PC-3 (cell line): Measurements from ENCODE around the gene RIPOR3. TPM values are rescaled to one million over a fixed set of nuclear protein-coding genes. Genes with fewer than 3 reads are reported as not detected.

ENCODE experiments used
- ATAC-seq: fragments of 200-7000 bp; cut with Tn5 transposase; 2 replicates; pipeline ENCODE4 v1.9.1; 2020; ENCODE audit warnings: mild to moderate bottlenecking, moderate library complexity
- BruUV-seq: library from RNA; stranded (reverse); fragments of 400-500 nt; replicated peaks from 2 replicates; lab custom pipeline; 2021; lab: Mats Ljungman, UMichigan
- CTCF ChIA-PET: fragments of 300-600 bp; sonication (Branson Sonifier 250); formaldehyde crosslinking; loops from one replicate; lab custom pipeline; 2022; ENCODE audit warnings: antibody characterized with exemption; lab: Charles Lee
- POLR2A ChIA-PET: fragments of 300-600 bp; sonication (Branson Sonifier 250); formaldehyde crosslinking; loops from one replicate; lab custom pipeline; 2022; ENCODE audit warnings: antibody characterized with exemption; ENCODE audit not compliant: unreplicated experiment; lab: Charles Lee
- DNase-seq: peaks from one replicate; pipeline ENCODE4 v3.0.0-alpha.2; 2015
- H2AFZ ChIP-seq: fragments of 300-600 bp; sonication (generic); 2 replicates; pipeline ENCODE4 v1.6.0; 2016; ENCODE audit warnings: antibody characterized with exemption, low read length
- H3F3A ChIP-seq: fragments of 300-600 bp; sonication (generic); one replicate; pipeline ENCODE4 v1.6.0; 2017; ENCODE audit warnings: antibody characterized with exemption, low read length, control low read depth, mild to moderate bottlenecking; ENCODE audit not compliant: unreplicated experiment
- H3K27ac ChIP-seq: fragments of 300-600 bp; sonication (generic); 2 replicates; pipeline ENCODE4 v1.5.1; 2016; ENCODE audit warnings: mild to moderate bottlenecking, low read length
- H3K27me3 ChIP-seq: fragments of 300-600 bp; sonication (generic); 2 replicates; pipeline ENCODE4 v1.6.1; 2016; ENCODE audit warnings: low read length, mixed read lengths
- H3K36me3 ChIP-seq: fragments of 300-600 bp; sonication (generic); 2 replicates; pipeline ENCODE4 v1.6.1; 2016; ENCODE audit warnings: low read depth, mixed run types, low read length, mixed read lengths
- H3K4me1 ChIP-seq: fragments of 300-600 bp; sonication (generic); 2 replicates; pipeline ENCODE4 v1.5.1; 2016; ENCODE audit warnings: low read length; ENCODE audit not compliant: insufficient read depth
- H3K4me2 ChIP-seq: fragments of 300-600 bp; sonication (generic); 2 replicates; pipeline ENCODE4 v1.6.0; 2016; ENCODE audit warnings: low read length
- H3K4me3 ChIP-seq: fragments of 300-600 bp; sonication (generic); 2 replicates; pipeline ENCODE4 v1.5.1; 2016; ENCODE audit warnings: mild to moderate bottlenecking, low read length, mixed read lengths
- H3K79me2 ChIP-seq: fragments of 300-600 bp; sonication (generic); 2 replicates; pipeline ENCODE4 v1.6.1; 2017; ENCODE audit warnings: low read length, mixed read lengths
- H3K9ac ChIP-seq: fragments of 300-600 bp; sonication (generic); 2 replicates; pipeline ENCODE4 v1.6.0; 2016; ENCODE audit warnings: mild to moderate bottlenecking, low read length
- H3K9me2 ChIP-seq: fragments of 300-600 bp; sonication (generic); replicated peaks from 2 replicates; pipeline ENCODE4 v1.6.1; 2016; ENCODE audit warnings: mixed run types, low read length, mixed read lengths
- H3K9me3 ChIP-seq: fragments of 300-600 bp; sonication (generic); 2 replicates; pipeline ENCODE4 v1.6.1; 2016; ENCODE audit warnings: low read length, mixed read lengths
- H4K20me1 ChIP-seq: fragments of 300-600 bp; sonication (generic); 2 replicates; pipeline ENCODE4 v1.6.1; 2016; ENCODE audit warnings: low read length, mixed read lengths
- CTCF ChIP-seq: fragments of 300-600 bp; sonication (generic); conservative IDR thresholded peaks from 2 replicates; pipeline ENCODE4 v1.5.1; 2017; ENCODE audit warnings: antibody characterized with exemption, low read depth, mild to moderate bottlenecking, low read length
- EZH2 ChIP-seq: fragments of 300-600 bp; sonication (generic); IDR thresholded peaks from one replicate; pipeline ENCODE4 v1.6.1; 2017; ENCODE audit warnings: antibody characterized with exemption, mild to moderate bottlenecking, low read length; ENCODE audit not compliant: unreplicated experiment
- EZH2phosphoT487 ChIP-seq: fragments of 300-600 bp; sonication (generic); IDR thresholded peaks from 2 replicates; pipeline ENCODE4 v1.6.1; 2018; ENCODE audit warnings: mild to moderate bottlenecking, antibody characterized with exemption, low read length, borderline replicate concordance
- intact Hi-C: fragments of 100-400 bp; cut with micrococcal nuclease; formaldehyde crosslinking; loops from 2 replicates; pipeline ENCODE4 v1.9.0; 2023
- total RNA-seq: library from RNA; depleted of rRNA; stranded (reverse); fragments of >200 nt; gene quantifications from 2 replicates; pipeline ENCODE4 v1.2.3, GENCODE V29; 2014

RIPOR3 gene
- total RNA-seq, 1 experiment from 2014 or later: 0.04 TPM

GRCh38 chr20:50561379-50562078 lies 129.8 kb downstream of the RIPOR3 start:
- BruUV-seq: TSS peak; percentile 12
- peaks cover 41% of the 10 kb centered on the region for H3K4me1 ChIP-seq
- H3K36me3 ChIP-seq: peaks cover 26% of the 10 kb centered on the region; the same call in 1 of the 2 replicates
- peak; percentile 92 for ATAC-seq
- peaks cover 7% of the 10 kb centered on the region for H3F3A ChIP-seq
- DNase-seq: peak; percentile 99
- intact Hi-C loops: loop anchor here (2.0 kb wide), 1 partner anchor 51 kb away; the partner anchor contains the start of gene PTPN1
- ChIA-PET POLR2A (interaction anchor here (0.5 to 0.6 kb wide), 2 partner anchors 12 to 48 kb away, joined by 3 to 5 read pairs; no protein-coding TSS in a partner anchor), CTCF (interaction anchor here (0.5 to 0.7 kb wide), 2 partner anchors 40 to 232 kb away, joined by 3 to 4 read pairs; no protein-coding TSS in a partner anchor)
- peak overlapping the region; percentile 62 for H3K4me2 ChIP-seq
- no peak for TF ChIP-seq EZH2
- TF ChIP-seq EZH2phosphoT487: no peak
- TF ChIP-seq CTCF: no peak
- peak overlapping the region; percentile 49 for H3K9ac ChIP-seq
- peaks cover 37% of the 10 kb centered on the region for H3K79me2 ChIP-seq
- no peaks in the 10 kb centered on the region for H3K9me3 ChIP-seq
- peak overlapping the region; percentile 24; the same call in 1 of the 2 replicates for H3K4me3 ChIP-seq
- peak overlapping the region; percentile 45 for H2AFZ ChIP-seq
- peak overlapping the region; percentile 87 for H3K27ac ChIP-seq
- H3K27me3 ChIP-seq: no peaks in the 10 kb centered on the region
- no peaks in the 10 kb centered on the region for H3K9me2 ChIP-seq
- no peaks in the 10 kb centered on the region for H4K20me1 ChIP-seq

- Histone ChIP-seq H3K79me2 (peaks cover 37% of the 10 kb centered on the region), H3K36me3 (peaks cover 24% of the 10 kb centered on the region; the same call in 1 of the 2 replicates), H4K20me1 (no peaks in the 10 kb centered on the region), H3K27me3 (no peaks in the 10 kb centered on the region), H3F3A (peaks cover 7% of the 10 kb centered on the region), H3K4me3 (peak overlapping the region; percentile 13; the same call in 1 of the 2 replicates), H3K9me2 (no peaks in the 10 kb centered on the region), H3K4me2 (peak overlapping the region; percentile 62), H3K9ac (peak overlapping the region; percentile 49), H3K4me1 (peaks cover 41% of the 10 kb centered on the region), H3K9me3 (no peaks in the 10 kb centered on the region), H3K27ac (peak overlapping the region; percentile 87), H2AFZ (peak overlapping the region; percentile 45)
- DNase-seq (no peak), ATAC-seq (no peak)
- BruUV-seq: no TSS peak
- POLR2A ChIA-PET: interaction anchor here (0.5 to 0.6 kb wide), 2 partner anchors 11 to 48 kb away, joined by 3 to 5 read pairs; no protein-coding TSS in a partner anchor
- intact Hi-C loops: loop anchor here (2.0 kb wide), 1 partner anchor 50 kb away; the partner anchor contains the start of gene PTPN1
- TF ChIP-seq CTCF: no peak
- no peak for TF ChIP-seq EZH2
- no peak for TF ChIP-seq EZH2phosphoT487
- CTCF ChIA-PET: interaction anchor here (0.5 kb wide), 1 partner anchor 232 kb away, joined by 4 read pairs; no protein-coding TSS in a partner anchor
Observed at GRCh38 chr20:50560867-50561266, 130.5 kb downstream of the RIPOR3 start.
